ENCODE measurements around the gene PPM1N. TPM values are rescaled to one million over a fixed set of nuclear protein-coding genes. Genes with fewer than 3 reads are reported as not detected.

Gene PPM1N
- total RNA-seq, 1 donor from 2014 or later = 0.52 TPM

GRCh38 chr19:45455707-45456499, 42.3 kb upstream of the PPM1N start:
- Mint-ChIP-seq H3K27ac (ENCODE audit: unreplicated experiment) (peak overlapping the region; percentile 99), H3K4me3 (ENCODE audit: unreplicated experiment) (peak overlapping the region; percentile 56), H3K27me3 (ENCODE audit: low read depth) (no peaks in the 10 kb centered on the region), H3K4me1 (ENCODE audit: low read depth) (peaks cover 45% of the 10 kb centered on the region), H3K9me3 (ENCODE audit: low read depth) (no peaks in the 10 kb centered on the region), H3K36me3 (ENCODE audit: low read depth) (no peaks in the 10 kb centered on the region)
- DNase-seq (ENCODE audit: low spot score) = peak; percentile 99
- no peak for TF ChIP-seq CTCF (IDR thresholded peaks at IDR 0.05)

- H3K9me3 Mint-ChIP-seq (ENCODE audit: low read depth) = no peaks in the 10 kb centered on the region
- no peaks in the 10 kb centered on the region for H3K36me3 Mint-ChIP-seq (ENCODE audit: low read depth)
- peak overlapping the region; percentile 99 for H3K27ac Mint-ChIP-seq (ENCODE audit: unreplicated experiment)
- no peak for DNase-seq (ENCODE audit: low spot score)
- no peak for TF ChIP-seq CTCF (IDR thresholded peaks at IDR 0.05)
- no peak overlapping the region for H3K4me3 Mint-ChIP-seq (ENCODE audit: unreplicated experiment)
- H3K27me3 Mint-ChIP-seq (ENCODE audit: low read depth) = no peaks in the 10 kb centered on the region
- H3K4me1 Mint-ChIP-seq (ENCODE audit: low read depth) = peaks cover 41% of the 10 kb centered on the region
Measured at GRCh38 chr19:45456500-45456815, 41.8 kb upstream of the PPM1N start.

GRCh38 chr19:45457776-45458175, 40.5 kb upstream of the PPM1N start:
- no peak overlapping the region for H3K27ac Mint-ChIP-seq (ENCODE audit: unreplicated experiment)
- H3K9me3 Mint-ChIP-seq (ENCODE audit: low read depth) = no peaks in the 10 kb centered on the region
- TF ChIP-seq CTCF (IDR thresholded peaks at IDR 0.05) = no peak
- H3K4me3 Mint-ChIP-seq (ENCODE audit: unreplicated experiment) = no peak overlapping the region
- no peaks in the 10 kb centered on the region for H3K27me3 Mint-ChIP-seq (ENCODE audit: low read depth)
- no peak for DNase-seq (ENCODE audit: low spot score)
- no peaks in the 10 kb centered on the region for H3K36me3 Mint-ChIP-seq (ENCODE audit: low read depth)
- H3K4me1 Mint-ChIP-seq (ENCODE audit: low read depth) = peaks cover 32% of the 10 kb centered on the region

- Mint-ChIP-seq H3K27ac (ENCODE audit: unreplicated experiment) (no peak overlapping the region), H3K27me3 (ENCODE audit: low read depth) (no peaks in the 10 kb centered on the region), H3K4me1 (ENCODE audit: low read depth) (peaks cover 8% of the 10 kb centered on the region), H3K9me3 (ENCODE audit: low read depth) (no peaks in the 10 kb centered on the region), H3K4me3 (ENCODE audit: unreplicated experiment) (no peak overlapping the region), H3K36me3 (ENCODE audit: low read depth) (no peaks in the 10 kb centered on the region)
- no peak for DNase-seq (ENCODE audit: low spot score)
- TF ChIP-seq CTCF (IDR thresholded peaks at IDR 0.05) = no peak
Measured at GRCh38 chr19:45460807-45461347, 37.4 kb upstream of the PPM1N start.

- H3K27me3 Mint-ChIP-seq (ENCODE audit: low read depth) = no peaks in the 10 kb centered on the region
- DNase-seq (ENCODE audit: low spot score) = no peak
- no peak overlapping the region for H3K4me3 Mint-ChIP-seq (ENCODE audit: unreplicated experiment)
- H3K27ac Mint-ChIP-seq (ENCODE audit: unreplicated experiment) = no peak overlapping the region
- H3K4me1 Mint-ChIP-seq (ENCODE audit: low read depth) = peaks cover 3% of the 10 kb centered on the region
- no peaks in the 10 kb centered on the region for H3K36me3 Mint-ChIP-seq (ENCODE audit: low read depth)
- TF ChIP-seq CTCF (IDR thresholded peaks at IDR 0.05) = no peak
- H3K9me3 Mint-ChIP-seq (ENCODE audit: low read depth) = no peaks in the 10 kb centered on the region
Measured at GRCh38 chr19:45462174-45462573, 36.1 kb upstream of the PPM1N start.

Data from chondrocyte (in vitro differentiated cells).